GM18907 (cell line): ENCODE measurements around the gene GCN1.

ENCODE experiments used
- ATAC-seq: cut with Tn5 transposase; IDR thresholded peaks from one replicate; pipeline ENCODE4 v1.9.1; 2021; ENCODE audit warnings: mild to moderate bottlenecking, moderate library complexity; ENCODE audit not compliant: unreplicated experiment

Gene GCN1

DNA sequence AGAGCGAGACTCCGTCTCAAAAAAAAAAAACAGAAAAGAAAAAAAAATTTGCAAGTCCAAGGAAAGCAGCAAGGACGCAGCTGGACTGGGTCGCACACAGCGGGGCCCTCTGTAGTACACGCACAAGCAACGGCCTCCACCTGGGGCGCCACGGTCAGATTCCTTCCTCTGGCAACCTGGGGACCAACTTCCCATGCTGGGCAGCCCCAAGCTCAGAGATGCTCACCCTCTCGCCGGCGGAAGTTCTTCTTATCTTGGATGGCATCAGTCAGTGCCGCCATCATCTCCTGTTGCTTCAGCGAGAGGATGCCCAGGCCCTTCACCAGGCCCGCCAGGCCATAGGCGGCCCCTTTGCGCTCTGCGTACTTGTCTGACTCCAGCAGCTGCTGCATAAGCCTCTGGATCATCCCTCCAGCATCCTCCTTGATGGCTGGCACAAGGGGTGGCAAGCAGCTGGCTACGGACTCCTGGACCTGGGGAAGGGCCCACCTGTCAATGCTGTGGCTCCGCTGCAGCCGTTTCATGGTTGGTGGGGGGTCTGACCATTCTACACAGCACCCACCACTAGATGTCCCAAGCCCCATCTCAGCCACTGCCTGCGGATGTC is 43.5 kb downstream of the GCN1 start:
- no peak for ATAC-seq

DNA sequence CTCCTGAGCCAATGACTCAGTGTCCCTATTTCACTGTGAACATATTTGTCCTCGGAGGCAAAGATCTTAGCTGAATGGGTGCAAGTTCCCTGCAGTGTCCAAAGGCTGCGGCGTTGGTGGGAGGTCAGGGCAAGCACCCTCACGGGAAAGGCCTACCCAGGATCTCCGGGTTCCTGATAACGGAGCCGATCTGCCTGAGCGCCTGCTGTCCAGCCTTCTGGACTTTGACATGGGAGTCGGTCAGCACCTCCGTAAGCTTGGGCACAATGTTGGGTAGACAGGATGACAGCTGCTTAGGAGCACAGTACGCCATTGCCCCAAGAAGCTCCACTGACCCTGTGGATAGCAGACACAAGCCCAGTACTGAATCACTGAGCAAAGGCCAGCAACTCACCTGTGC is 46.5 kb downstream of the GCN1 start:
- ATAC-seq, result no peak

DNA sequence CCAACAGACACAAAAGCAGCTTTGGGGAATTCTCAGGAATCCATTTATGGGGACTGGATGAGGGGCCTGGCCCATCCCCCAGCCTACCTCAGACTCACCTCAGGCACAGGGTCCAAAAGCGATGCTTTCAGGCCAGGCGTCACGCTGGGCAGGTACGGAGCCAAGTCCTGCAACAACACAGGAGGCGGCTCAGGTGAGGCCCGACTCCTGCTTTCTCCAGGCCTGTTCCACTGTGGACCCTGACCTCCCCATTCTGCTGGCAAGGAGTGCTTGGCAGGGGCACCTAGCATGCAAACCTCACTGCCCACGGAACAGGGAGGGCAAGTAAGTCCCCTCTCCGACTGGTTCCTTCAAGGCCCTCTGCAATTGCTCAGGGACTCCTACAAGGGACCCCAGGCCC is 49.4 kb downstream of the GCN1 start:
- no peak for ATAC-seq

DNA sequence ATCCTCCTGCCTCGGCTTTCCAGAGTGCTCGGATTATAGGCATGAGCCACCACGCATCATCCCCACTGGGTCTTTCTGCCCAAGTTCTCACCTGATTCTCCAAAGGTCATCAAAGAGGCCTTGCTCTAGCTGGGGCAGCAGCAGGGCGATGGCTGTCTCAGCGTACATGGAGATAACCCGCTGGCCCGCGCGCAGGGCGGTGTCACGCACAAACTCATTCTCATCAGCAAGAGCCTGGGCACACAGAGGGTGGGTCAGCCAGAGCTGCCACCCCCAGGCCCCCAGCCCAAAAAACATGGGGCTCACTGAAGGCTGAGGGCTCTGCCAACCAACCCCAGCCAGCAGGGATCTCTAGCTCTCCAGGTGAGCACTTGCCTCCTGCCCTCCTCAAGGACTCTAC is 50.3 kb downstream of the GCN1 start:
- no peak for ATAC-seq

DNA sequence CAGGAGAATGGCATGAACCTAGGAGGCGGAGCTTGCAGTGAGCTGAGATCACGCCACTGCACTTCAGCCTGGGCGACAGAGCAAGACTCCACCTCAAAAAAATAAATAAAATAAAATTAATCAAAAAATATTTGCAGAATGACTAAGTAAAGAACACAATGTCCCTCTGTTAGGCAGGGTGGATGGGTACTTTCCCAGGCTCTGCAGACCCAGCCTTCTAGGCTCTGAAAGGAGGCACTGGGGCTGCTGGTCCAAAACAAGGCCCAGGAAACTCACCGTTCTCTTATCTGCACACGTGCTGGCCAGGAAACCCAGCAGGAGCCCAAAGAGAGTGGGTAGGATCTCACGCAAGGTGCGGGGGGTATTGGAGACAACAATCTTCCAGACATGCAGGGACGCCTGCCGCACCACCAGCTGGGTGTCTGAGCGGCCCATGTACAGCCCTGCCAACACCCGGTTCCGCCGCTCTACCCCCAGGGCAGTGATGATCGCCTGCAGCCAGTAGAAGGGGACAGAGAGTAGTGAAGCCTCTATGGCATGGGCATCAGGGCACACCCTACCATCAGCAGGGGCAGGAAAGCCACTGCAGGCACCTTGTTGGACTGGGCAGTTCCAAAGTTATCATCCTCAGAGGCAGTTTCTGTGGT is 52.2 kb downstream of the GCN1 start:
- no peak for ATAC-seq

DNA sequence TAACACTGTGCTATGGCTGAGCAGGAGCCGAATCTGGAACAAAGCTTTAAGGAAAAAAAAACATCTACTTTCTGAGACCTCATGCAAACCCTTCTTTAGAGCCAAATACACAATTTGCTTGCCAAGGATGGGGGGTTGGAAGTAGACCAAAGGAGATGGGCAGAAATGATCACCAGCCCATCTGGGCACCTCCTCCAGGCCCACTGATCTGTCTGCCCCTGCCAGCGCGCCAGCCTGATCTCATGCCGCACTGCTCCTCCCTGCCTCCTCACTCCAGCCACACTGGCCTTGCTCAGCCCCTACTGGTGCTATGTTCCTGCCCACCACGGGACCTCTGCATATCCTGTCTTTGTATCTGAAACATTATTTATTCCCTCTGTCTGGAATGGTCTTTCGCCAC is 53.2 kb downstream of the GCN1 start:
- no peak for ATAC-seq

DNA sequence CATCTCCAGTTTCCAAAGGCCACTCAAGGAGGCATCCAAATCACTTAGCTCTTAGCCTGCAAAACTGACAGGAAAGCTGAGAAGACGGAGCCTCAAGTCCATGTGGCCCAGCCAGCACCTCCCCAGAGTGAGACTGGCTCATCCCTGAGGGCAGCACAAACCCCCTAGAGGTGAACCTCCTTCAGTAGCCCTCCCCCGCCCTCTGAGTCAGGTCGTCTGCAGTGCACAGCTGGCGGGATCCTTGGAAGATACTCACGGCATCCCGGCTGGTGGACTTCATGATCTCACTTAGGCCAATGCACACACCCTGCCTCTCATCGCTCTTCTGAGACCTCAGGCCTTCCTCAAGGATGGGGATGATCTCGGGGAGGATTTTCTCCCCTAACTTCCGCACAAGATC is 53.9 kb downstream of the GCN1 start:
- no peak for ATAC-seq

DNA sequence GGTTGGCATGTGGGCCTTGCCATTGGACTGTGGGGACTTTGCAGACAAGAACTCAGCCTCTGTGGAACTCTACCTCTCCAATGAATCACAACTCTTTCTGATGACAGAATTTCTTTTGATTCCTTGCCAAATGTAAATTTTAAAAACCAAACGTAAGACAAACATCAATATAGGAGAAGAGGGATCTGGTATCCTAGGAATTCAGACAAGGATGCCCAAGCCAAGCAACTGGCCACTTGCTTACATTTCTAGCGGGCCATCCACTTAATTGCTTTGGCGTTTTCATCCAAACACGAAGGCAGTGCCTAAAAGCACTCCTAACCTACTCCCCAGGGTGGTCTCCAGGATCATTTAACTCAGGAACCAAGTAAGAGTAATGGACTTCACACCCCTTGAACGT is 54.6 kb downstream of the GCN1 start:
- ATAC-seq, result no peak

DNA sequence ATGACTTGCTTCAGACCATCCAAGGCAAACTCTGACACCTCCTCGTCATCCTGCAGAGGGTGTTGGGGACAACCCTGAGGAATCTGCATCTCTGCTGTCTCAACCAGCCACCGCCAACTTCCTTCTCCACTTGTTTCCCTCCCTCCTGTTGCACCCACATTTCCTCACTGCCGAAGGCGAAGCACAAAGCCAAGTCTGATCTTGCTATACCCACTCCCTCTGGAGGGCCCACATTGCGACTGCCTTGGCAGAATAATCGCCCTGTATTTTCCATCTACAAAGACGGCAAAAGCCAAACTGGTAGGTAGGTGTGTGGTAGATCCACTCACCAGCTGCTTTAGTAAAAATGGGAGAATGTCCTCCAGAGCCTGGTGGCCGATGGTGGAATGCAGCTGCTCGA is 56.1 kb downstream of the GCN1 start:
- ATAC-seq, result no peak

DNA sequence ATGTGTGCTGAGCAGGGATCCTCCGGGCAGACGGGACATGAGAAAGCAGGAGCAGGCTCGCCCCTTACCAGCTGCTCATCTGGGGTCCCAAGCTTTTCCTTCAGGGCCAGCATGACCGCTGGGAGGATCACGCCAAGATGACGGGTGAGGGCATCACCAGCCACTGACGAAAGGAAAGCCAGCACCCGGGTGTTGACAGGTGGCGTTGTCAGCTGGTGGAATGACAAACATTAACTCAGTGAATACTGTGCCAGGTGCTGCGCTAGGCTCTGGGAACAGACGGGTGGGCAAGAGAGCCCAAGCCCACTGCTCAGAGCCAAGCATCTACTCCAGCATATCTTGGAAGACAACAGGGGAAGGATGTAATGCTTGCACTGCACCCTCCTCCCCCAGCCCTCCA is 56.7 kb downstream of the GCN1 start:
- no peak for ATAC-seq

DNA sequence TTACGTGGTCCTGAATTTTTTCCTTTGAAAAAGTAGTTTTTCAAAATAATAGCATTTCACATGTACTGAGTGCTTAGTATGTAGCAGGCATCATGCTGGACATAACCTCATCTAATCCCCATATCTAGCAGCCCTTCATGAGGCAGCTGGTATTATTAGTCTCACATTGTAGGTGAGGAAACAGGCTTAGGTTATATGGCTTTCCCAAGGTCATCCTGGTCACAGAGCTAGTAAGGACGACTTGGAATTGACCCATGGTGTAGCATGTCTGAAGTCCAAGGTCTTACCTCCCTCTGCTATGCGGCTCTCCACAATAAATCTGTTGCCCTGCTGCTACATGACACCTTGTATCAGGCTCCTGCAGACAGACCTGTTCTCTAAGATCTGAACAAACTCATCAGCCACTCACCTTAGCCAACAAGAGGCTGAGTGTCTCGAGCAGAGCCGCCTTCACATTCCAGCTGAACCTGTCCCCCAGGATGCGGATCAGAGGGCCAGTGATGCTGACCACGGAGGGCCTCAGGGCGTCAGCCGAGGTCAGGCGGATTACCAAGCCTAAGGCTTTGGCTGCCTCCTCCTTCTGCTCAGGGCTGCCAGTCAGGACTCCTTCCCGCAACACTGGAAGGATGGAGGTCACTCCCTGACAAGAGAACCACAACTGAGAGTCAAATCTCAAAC is 58.3 kb downstream of the GCN1 start:
- no peak for ATAC-seq

DNA sequence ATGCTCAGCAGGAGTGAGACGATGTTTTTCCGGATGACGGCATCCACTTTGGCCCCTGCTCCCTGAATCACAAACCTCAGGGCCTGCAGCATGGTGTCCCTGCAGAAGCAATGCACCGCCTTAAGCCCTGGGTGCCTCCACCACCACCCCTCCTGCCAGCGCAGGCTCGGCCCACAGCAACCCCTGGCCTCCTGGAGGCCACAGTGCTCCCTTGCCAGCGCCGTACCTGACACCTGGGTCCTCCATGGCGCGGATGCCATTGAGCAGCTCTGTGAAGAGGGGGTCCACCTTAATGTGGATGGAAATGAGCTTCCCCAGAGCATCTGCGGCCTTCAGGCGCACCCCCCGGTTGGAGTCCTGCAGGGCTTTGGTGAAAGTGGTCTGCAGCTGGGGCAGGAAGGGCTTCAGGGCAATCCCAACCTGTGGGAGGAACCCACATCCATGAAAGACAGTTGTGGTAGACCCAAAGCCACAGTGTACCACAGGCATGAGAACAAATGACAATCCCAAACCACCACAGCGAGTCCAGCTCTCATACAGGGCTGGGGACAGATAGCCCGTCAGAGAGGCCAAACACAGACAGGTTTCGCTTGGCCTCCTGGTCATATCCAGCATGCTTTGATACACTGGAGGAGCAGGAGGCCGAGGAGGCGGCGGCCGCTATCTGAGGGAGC is 60.1 kb downstream of the GCN1 start:
- no peak for ATAC-seq

DNA sequence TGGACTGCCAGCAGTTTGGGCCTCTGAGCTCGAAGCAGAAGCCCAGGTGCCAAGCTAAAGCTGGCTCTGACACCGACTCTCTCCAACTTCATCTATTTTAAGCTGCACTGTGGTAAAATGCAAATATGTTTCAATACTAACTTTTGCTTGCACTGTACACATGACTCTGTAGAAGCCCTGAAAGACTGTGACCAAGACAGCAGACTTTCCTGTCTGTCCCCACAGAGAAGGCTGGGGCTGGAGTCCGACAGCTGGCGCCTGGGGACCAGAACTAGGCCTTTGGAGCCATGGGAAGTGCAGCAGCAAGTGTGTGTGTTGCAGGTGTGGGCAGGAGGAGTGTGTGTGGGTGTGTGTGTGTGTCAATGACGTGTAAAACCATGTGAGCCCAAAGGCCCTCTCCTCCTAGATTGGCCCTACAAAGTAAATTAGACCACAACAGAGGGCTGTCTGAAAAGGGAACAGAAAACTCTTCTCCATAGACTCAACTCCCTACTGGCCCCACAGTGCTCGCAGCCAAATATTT is 61.6 kb downstream of the GCN1 start:
- peak; percentile 79 for ATAC-seq

DNA sequence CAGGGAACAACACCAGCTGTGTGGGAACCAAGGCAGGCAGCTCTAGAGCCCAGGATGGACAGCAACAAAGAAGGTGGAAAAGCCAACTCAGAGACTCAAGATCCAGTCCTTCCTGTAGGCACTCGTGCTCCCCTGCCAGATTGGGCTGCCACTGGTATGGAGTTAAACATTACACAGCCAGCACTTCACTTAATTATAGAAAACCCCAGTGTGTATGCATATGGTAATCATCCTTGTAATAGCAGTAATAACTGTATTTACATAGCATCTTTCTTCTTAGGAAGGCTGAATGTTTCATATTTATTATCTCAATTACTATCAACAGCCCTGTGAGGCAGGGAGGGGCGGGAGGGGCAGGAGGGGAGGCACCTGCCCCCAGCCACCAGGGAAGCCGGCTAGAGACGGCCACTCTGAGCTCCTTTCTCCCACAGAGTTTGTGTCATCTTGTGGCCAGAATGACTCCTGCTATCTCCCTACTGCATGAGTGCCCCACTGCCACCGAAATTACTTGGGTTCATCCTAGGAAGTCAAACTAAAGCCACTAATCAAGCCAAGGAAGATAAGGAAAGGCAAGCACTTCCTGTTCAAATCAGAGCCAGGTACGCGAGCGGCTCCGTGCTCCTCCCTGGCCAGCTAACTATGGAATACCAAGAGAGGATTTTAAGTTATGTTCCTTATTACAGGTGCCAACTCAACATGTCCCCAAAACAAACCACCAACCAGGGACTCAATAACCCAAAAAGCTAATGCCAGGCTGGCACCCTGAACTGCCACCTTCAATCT is 62.3 kb downstream of the GCN1 start:
- ATAC-seq, result peak; percentile 5

DNA sequence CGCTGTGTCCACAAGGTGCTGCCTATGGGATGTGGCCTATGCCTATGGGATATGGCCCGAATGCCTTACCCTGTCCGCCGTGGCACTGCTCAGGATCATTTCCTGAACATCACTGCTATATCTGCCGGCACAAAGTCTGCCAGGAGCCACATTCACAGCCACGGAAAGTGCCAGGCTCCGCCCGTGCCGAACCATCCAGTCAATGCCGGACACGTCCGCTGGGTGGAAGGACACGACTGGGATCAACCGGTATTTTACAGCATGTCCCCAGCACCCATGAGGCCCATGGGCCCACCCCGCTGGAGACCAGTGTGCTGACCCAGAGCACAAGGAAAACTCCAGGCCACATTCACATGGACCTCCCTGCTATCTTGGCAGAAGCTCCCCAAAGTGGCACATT is 63.4 kb downstream of the GCN1 start:
- no peak for ATAC-seq

DNA sequence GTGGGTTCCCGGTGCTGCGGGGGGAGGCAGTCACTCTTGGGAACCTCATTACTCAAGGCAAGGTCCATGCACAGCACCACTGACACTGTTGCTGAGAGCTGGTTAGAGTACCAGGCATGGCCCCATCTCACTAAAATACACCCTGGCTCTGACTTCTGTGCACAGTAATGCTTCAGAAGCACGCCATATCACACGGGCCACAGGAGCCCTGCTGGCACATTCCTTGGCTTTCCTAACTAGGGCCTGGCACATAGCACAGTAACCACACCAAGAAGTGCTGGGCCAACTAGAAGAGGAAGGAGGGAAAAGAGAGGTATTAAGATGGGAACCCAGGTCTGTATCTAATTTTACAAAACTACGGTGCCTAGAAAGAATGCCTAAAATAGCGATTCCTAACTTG is 64.5 kb downstream of the GCN1 start:
- ATAC-seq, result no peak

DNA sequence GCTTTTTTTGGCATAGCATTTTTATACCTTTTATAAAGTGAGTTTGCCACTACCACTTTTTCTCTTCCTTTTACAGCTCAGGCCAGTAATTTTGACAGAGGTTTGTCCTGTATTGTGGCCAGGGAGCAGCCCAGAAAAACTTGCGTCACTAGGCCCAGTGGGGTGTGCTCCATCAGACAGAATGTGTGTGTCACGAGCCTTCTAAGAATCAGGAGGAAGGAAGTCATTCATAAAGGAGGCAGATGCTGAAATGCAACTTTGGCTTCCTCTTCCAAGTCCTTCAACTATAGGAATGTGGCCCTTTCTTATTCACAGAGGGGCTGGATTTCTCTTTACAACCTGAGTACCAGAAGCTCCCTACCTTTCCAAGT is 67.9 kb downstream of the GCN1 start:
- no peak for ATAC-seq

DNA sequence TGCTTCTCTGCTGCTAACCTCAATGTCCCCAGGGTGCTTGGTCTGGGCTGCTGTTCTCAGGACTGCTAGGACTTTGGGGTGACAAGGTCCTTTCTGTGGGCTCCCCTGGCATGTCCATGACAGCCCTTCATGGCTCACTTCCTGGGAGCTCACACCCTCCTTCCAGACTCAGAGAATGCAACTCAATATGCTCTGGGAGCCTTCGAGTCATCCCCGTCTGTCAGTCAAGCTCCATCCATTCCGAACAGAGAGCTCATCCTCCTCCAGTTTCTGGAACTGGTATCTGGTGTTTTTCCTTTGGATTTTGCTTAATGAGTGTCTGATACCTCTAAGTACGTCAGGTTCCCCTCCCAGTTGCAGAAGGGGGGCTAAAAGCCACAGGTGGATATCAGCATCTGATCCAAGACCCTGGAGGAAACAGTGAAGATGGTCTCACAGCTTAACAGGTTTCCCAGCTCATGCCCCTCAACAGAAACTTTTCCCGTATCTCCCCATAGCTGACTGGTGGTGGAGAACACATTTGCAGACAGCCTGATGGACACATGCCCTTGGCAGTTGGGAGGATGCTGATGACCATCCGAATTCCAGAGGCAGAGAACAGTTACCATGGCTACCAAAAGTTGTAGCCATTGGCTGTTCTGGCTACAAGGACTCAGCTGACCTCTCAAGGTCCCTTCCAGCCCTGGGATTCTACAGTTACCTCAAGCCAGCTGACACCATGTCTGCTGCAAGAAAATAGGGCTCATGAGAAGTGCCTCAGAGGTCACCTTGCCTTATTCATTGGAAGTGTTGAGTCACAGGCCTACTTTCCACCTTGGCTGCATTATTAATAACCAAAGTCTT is 68.5 kb downstream of the GCN1 start:
- no peak for ATAC-seq

DNA sequence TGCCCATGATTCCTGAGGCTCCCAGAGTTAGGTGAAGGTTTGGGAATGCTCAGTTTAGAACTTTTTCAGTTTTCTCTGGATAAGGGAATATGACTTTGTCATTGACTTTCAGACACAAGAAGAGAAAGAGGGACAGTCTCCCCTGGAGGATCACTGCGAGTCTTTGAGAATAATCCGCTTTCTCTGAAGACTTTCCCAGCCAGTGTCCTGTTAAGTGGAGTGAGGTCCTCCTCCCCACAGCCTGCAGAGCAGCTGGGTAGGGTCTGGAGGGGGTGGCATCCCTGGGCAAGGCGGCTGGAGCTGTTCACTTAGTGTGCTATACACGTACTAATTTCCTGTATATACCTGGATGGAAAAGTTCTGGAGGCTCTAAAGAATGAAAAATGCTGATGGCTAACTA is 69.5 kb downstream of the GCN1 start:
- no peak for ATAC-seq

DNA sequence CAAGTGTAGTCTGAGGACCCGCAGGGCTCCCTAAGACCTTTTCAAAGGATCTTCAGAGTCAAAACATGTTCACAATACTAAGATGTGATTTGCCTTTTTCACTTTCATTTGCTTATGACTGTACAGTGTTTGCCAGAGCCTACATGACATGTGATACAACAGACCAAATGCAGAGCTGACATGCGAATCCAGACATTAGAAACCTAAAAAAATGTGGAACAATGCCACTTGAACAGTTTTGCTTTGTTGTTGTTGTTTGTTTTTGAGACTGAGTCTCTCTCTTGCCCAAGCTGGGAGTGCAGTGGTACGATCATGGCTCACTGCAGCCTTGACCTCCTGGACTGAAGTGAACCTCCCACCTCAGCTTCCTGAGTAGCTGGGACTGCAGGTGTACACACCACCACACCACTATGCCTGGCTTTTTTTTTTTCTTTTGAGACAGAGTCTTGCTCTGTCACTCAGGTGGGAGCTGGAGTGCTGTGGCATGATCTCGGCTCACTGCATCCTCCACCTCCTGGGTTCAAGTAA is 72.7 kb downstream of the GCN1 start:
- ATAC-seq, result peak; percentile 45
